ENCODE data around the gene CLIC4. TPM values are rescaled to one million over a fixed set of nuclear protein-coding genes. Genes with fewer than 3 reads are reported as not detected.

The CLIC4 gene
- total and polyA plus RNA-seq, 9 of the 15 experiments (the other 6 are each of a cell fraction or from before 2014, with no cell fraction given), result 16.0 to 67.5 (median 38.4) TPM

GRCh38 chr1:24748191-24749121 lies 3.2 kb downstream of the CLIC4 start (continued):
- TF ChIP-seq CHD7 (IDR thresholded peaks at IDR 0.05; ENCODE audit: low read depth, low read length) (no peak), TCF3 (CRISPR knock-in tag; IDR thresholded peaks at IDR 0.05) (no peak)

All from K562 (cell line).